Stomach (tissue), 9 donors: Measurements from ENCODE around the gene RNU6-8. TPM values are rescaled to one million over a fixed set of nuclear protein-coding genes. Genes with fewer than 3 reads are reported as not detected.

ENCODE experiments used
- DNase-seq, 2 donors: peaks; one replicate each; pipeline versions ENCODE4 v3.0.0 to v3.0.0-alpha.2; 2013 to 2019
- H3K27ac ChIP-seq, 5 donors: fragments of 200-600 bp in 4 of 5; sonication (generic) in 4 of 5; one replicate each; pipeline ENCODE4 v1.5.1; 2013 to 2019; ENCODE audit warnings: mild to moderate bottlenecking in 1 of 5, moderate library complexity in 1 of 5
- H3K27me3 ChIP-seq, 3 donors: fragments of 200-600 bp; sonication (generic); one replicate each; pipeline ENCODE4 v1.5.1; 2017 to 2019; ENCODE audit warnings: mixed run types in 1 of 3
- H3K36me3 ChIP-seq, 4 donors: fragments of 200-600 bp; sonication (generic); 1 replicate in 3 of 4; 2 replicates in 1 of 4; pipeline ENCODE4 v1.5.1; 2016 to 2019
- H3K4me1 ChIP-seq, 4 donors: fragments of 200-600 bp; sonication (generic); one replicate each; pipeline ENCODE4 v1.5.1; 2016 to 2019
- H3K4me3 ChIP-seq, 4 donors: fragments of 200-600 bp; sonication (generic) in 3 of 4; one replicate each; pipeline ENCODE4 v1.5.1; 2016 to 2019; ENCODE audit warnings: mild to moderate bottlenecking in 1 of 4
- H3K9me3 ChIP-seq, 4 donors: fragments of 200-600 bp; sonication (generic); one replicate each; pipeline ENCODE4 v1.5.1; 2016 to 2019
- CTCF ChIP-seq, 7 experiments: fragments of 450-650 bp in 4 of 7; fragments of 200-600 bp in 3 of 7; sonication (generic) in 3 of 7; IDR thresholded peaks; one replicate each; pipeline ENCODE4 v1.5.1; 2016 to 2019; ENCODE audit warnings: antibody characterized with exemption in 7 of 7, control low read depth in 2 of 7, mild to moderate bottlenecking in 1 of 7
- EP300 ChIP-seq: sonication (generic); formaldehyde crosslinking; IDR thresholded peaks from one replicate; pipeline ENCODE4 v1.6.1; 2017; ENCODE audit warnings: antibody characterized with exemption
- POLR2A ChIP-seq, 4 donors: fragments of 450-650 bp; IDR thresholded peaks; one replicate each; pipeline ENCODE4 v1.6.1; 2016; ENCODE audit warnings: antibody characterized with exemption in 4 of 4, control low read depth in 2 of 4, mild to moderate bottlenecking in 1 of 4, moderate library complexity in 1 of 4
- POLR2AphosphoS5 ChIP-seq, 3 donors: sonication (generic); formaldehyde crosslinking; IDR thresholded peaks; one replicate each; pipeline ENCODE4 v1.6.1; 2016; ENCODE audit warnings: antibody characterized with exemption in 3 of 3
- WGBS, 5 donors: extraction: QIAGEN DNeasy Blood & Tissue Kit in 3 of 5; methylation state at CpG; one replicate each; pipeline versions ENCODE4 v1.1.5 to v1.1.7; 2013 to 2018; 5-methylcytosine and 5-hydroxymethylcytosine counted together
- intact Hi-C: fragments of 100-400 bp; cut with DNase I; formaldehyde crosslinking; loops from one replicate; pipeline ENCODE4 v1.15.1; 2023; ENCODE audit warnings: low total_unique reads
- polyA plus RNA-seq, 3 donors: library from polyadenylated mRNA; stranded (reverse); fragments of 200-250 nt; gene quantifications; one replicate each; pipeline ENCODE4 v1.2.3, GENCODE V29; 2013
- total RNA-seq, 5 donors: library from RNA; depleted of rRNA; stranded (reverse); fragments of >200 nt; gene quantifications; one replicate each; pipeline versions ENCODE4 v1.1.0 to v1.2.3, GENCODE V29; 2014 to 2016
- donor health status: healthy with polysubstance abuse.
- donor health status: Bipolar disorder and iron deficiency.
- donor health status: healthy.

The RNU6-8 gene
- total and polyA plus RNA-seq, 8 donors, result not detected

- no peak overlapping the region for H3K27ac ChIP-seq
- H3K9me3 ChIP-seq, result no peaks in the 10 kb centered on the region
- WGBS, 5 donors, result 87 to 96% (median 87%) methylated on average over 3 of the region's 3 CpGs
- no peak for DNase-seq
- H3K27me3 ChIP-seq, result no peaks in the 10 kb centered on the region
- no peak overlapping the region for H3K4me3 ChIP-seq
- intact Hi-C loops, result no loop called here
- no peaks in the 10 kb centered on the region for H3K4me1 ChIP-seq
- no peaks in the 10 kb centered on the region for H3K36me3 ChIP-seq
- TF ChIP-seq POLR2AphosphoS5 (IDR thresholded peaks at IDR 0.05) (no peak), EP300 (no peak), CTCF (IDR thresholded peaks at IDR 0.05) (no peak), POLR2A (IDR thresholded peaks at IDR 0.05) (no peak)
Measured at GRCh38 chr14:32211068-32211404, 8.0 kb upstream of the RNU6-8 start.

DNA sequence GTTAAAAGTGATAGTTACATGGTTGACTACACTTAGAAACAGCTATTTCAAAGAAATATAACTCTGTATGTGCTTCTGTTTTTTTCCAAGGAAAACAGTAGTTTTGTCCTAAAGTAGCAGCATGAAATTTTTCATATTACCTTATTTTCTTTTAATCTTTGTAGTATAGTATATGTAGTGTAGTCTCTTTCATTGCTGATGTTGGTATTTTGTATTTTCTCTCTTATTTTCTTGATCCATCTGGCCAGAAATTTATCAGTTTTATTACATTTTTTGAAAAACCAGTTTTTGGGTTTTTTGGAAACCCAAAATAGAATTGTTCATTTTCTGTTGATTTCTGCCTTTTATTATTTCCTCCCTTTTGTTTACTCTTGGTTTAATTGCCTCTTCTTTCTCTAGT, 6.4 kb upstream of the RNU6-8 start:
- H3K36me3 ChIP-seq, result no peaks in the 10 kb centered on the region
- intact Hi-C loops, result no loop called here
- no peak for TF ChIP-seq EP300
- TF ChIP-seq CTCF (IDR thresholded peaks at IDR 0.05), result no peak
- no peak for TF ChIP-seq POLR2AphosphoS5 (IDR thresholded peaks at IDR 0.05)
- no peak for TF ChIP-seq POLR2A (IDR thresholded peaks at IDR 0.05)
- H3K4me3 ChIP-seq, result no peak overlapping the region
- no peak overlapping the region for H3K27ac ChIP-seq
- no peak for DNase-seq
- H3K4me1 ChIP-seq, result no peaks in the 10 kb centered on the region
- no peaks in the 10 kb centered on the region for H3K9me3 ChIP-seq
- H3K27me3 ChIP-seq, result no peaks in the 10 kb centered on the region

DNA sequence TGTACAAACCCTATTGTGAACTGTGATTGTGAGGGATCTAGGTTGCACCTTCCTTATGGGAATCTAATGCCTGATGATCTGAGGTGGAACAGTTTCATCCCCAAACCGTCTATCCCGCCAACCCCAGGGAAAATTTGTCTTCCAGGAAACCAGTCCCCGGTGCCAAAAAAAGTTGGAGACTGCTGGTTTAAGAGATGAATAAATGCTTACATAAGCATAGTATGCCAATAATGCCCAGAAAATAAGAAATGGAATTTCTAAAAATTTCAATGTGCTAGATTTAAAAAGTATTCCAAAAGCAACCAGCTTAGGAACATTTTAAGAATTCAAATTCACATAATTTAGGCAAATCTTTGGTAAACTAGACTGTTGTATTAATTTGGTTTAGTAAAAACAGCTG, 5.4 kb upstream of the RNU6-8 start:
- H3K27ac ChIP-seq, result no peak overlapping the region
- TF ChIP-seq POLR2AphosphoS5 (IDR thresholded peaks at IDR 0.05), result no peak
- no peak for TF ChIP-seq POLR2A (IDR thresholded peaks at IDR 0.05)
- no peak for TF ChIP-seq CTCF (IDR thresholded peaks at IDR 0.05)
- TF ChIP-seq EP300, result no peak
- H3K27me3 ChIP-seq, result no peaks in the 10 kb centered on the region
- H3K4me3 ChIP-seq, result no peak overlapping the region
- peaks cover 0 to 9% (median 4%) of the 10 kb centered on the region in 4 donors for H3K4me1 ChIP-seq
- 73 to 93% (median 88%) methylated on average over 3 of the region's 3 CpGs for WGBS, 5 donors
- no peaks in the 10 kb centered on the region for H3K36me3 ChIP-seq
- intact Hi-C loops, result no loop called here
- H3K9me3 ChIP-seq, result no peaks in the 10 kb centered on the region
- no peak for DNase-seq

DNA sequence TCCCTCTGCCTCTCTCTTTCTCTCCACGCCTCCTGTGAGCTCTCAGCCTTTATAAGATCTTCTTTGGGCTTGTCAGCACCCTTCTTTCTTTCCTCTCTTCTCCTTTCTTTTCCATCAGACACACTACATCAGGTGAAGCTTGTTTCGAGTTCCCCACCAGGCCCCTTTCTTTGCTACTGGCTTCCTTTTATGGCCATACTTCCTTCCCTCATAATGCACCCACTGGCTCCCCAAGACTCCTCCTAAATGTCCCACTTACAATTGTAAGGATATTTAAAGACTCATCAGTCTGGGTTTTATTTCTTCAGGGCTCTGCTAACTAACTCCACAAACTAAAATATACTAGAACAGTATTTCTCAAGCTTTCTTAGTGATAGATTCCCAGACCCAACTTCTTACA, 3.5 kb upstream of the RNU6-8 start:
- Histone ChIP-seq H3K27ac (no peak overlapping the region), H3K4me1 (peaks cover 9 to 28% (median 16%) of the 10 kb centered on the region in 4 donors), H3K36me3 (no peaks in the 10 kb centered on the region), H3K4me3 (no peak overlapping the region), H3K27me3 (no peaks in the 10 kb centered on the region), H3K9me3 (no peaks in the 10 kb centered on the region)
- TF ChIP-seq POLR2AphosphoS5 (IDR thresholded peaks at IDR 0.05), result no peak
- no peak for TF ChIP-seq POLR2A (IDR thresholded peaks at IDR 0.05)
- no peak for TF ChIP-seq CTCF (IDR thresholded peaks at IDR 0.05)
- no peak for TF ChIP-seq EP300
- WGBS, 5 donors, result 66 to 78% (median 76%) methylated on average over 2 of the region's 2 CpGs
- intact Hi-C loops, result no loop called here
- no peak for DNase-seq
